NCI-H2107 treated with DMSO at 0.1 percent for 48 hours (cell line): ENCODE data around the gene RAB11FIP5.
"Not testable (repeated sequence)": the region's sequence is repeated elsewhere in the genome, so short reads cannot be mapped to it uniquely, and the experiment has no call there.

Experiments
- DNase-seq: peaks from one replicate; lab custom pipeline; 2025; ENCODE audit not compliant: unreplicated experiment; lab: John Stamatoyannopoulos, UW

Gene RAB11FIP5, protein sequence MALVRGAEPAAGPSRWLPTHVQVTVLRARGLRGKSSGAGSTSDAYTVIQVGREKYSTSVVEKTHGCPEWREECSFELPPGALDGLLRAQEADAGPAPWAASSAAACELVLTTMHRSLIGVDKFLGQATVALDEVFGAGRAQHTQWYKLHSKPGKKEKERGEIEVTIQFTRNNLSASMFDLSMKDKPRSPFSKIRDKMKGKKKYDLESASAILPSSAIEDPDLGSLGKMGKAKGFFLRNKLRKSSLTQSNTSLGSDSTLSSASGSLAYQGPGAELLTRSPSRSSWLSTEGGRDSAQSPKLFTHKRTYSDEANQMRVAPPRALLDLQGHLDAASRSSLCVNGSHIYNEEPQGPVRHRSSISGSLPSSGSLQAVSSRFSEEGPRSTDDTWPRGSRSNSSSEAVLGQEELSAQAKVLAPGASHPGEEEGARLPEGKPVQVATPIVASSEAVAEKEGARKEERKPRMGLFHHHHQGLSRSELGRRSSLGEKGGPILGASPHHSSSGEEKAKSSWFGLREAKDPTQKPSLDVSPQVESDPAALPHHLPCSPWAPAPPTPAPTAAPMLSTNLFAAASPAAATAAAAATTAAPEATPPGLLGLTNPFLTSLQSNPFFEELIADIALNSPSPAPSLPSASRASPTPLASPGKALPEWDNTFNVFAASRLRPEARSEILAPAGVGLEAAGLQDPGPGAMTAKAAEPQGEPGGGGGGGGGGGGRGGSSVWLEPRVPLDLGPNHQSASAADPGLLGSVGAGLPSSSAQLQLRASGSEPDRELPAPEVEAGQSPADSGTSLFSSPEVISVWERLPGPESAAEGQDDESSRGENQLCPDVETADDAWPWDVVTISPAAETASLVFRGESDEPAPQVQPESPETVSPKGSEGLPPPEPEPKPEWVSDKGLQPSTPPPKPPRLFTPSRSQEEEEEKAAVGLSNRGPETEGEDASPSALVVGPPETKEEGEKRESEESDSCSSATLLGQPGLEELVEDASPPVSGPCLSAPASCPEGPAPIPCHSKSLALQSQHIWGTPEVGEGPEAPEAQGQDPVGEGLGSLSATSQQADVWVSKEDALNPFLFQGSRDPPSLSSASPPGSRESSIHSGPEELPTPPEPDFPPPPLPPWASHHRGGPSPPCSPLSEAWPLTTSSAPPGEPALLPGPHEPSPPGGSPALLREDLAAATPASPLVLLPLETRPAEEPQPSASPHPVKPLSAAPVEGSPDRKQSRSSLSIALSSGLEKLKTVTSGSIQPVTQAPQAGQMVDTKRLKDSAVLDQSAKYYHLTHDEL (N-terminal part only)

GRCh38 chr2:73112913-73113854 is at the start of gene RAB11FIP5:
RAB11FIP5 (minus strand) TSS chr2:73112948; CDS start chr2:73112777, 171 bp downstream.
- DNase-seq, result peak; percentile 19

DNA sequence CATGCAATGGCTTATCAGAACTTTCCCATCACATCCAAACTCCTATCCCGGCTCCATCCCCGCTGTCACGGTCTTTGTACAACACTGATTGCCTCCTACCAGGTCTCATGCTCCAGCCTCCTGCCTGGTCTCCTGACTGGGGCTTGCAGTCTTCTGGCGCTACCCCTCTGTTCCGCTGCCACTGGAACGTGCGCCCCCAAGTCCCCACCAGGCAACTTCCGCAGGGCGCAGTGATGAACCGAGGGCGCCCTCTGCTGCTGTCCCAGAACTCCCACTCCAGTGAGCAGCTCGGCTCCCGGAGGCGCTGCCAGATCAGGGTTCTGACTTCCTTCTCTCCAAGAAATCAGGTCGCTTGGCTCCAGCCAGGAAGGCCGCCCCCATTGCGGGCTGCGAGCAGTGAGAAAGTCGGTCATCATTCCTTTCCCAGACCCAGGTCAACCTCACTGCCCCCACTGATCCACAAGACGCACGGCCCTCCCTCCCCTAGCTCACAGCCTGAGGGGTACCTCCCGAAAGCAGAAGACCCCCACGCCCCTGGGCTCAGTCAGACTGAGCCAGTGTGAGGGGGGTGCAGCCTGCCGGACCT is 43.9 kb upstream of the RAB11FIP5 start:
- no peak for DNase-seq

- DNase-seq, result no peak
These were observed 30.2 kb upstream of the RAB11FIP5 start for GRCh38 chr2:73142937-73143336.

DNA sequence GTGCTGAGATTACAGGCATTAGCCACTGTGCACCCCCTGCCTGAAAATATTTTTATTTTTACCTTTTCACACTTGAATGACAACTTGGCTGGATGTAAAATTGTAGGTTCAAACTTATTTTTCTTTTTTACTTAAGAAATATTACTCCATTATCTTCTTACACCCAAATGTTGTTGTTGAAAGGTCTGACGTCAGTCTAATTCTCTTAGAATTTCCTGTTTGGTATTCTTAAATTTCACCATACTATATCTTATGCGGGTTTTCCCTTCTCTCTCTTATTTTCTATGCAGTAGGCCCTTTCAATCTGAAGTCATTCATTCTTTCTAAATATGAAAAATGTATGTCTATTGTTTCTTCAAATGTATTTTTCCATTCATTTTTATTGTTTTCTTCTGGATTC is 29.1 kb upstream of the RAB11FIP5 start:
- DNase-seq, result no peak

GRCh38 chr2:73135236-73135635 is 22.5 kb upstream of the RAB11FIP5 start:
- no peak for DNase-seq

DNA sequence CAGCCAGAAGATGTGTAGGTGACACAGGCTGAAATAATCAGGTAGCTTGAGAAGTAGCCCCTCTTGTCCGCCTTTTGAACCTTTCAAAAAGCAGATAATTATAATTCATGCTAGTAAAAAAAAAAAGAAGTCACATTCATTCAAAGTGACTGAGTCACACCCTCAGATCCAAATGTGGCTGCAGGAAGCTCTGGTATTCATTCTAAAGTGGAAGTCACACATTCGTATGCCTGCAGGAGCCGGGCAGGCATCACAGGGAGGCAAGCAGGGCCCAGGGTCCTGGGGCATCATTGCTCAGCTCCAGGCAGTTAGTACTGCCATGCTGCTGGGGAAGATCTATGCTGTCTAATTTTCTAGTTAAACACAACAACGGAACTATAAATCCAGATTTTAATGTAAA is 21.7 kb upstream of the RAB11FIP5 start:
- DNase-seq, result no peak

- no peak for DNase-seq
These were observed 20.9 kb upstream of the RAB11FIP5 start for GRCh38 chr2:73133566-73134197.

DNA sequence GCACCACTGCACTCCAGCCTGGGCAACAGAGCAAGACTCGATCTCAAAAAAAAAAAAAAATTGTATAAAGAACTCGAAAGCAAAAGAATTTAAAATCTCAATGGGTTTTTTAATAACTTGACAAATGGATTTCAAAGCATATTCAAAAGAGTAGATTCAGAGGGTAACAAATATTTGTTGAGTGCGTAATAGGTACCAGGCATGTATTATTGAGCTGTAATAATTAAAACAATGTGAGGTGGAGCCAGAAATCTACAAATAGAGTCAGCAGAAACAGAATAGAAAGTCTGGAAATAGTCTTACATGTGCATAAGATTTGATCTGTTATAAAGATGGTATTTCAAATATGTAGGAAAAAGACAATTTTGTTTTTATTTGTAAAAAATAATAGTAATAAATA is 19.1 kb upstream of the RAB11FIP5 start:
- DNase-seq, result no peak

DNA sequence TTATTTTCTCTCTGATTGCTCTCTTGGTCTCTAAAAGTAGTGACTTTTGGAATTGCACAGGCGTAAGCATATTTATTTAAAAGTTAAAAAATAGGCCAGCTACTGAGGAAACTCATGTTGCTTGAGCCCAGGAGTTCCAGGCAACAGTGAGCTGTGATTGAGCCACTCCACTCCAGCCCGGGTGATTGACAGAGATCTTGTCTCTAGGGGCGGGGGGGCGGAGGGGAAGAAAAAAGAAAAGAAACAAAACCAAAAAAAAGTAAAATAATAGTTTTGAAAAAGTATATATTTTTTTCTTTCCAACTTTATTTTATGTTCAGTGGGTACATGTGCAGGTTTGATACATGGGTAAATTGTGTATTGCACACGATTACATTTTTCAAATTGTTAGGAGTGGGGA is 18.0 kb upstream of the RAB11FIP5 start:
- DNase-seq, result no peak

- no peak for DNase-seq
These were observed 16.2 kb upstream of the RAB11FIP5 start for GRCh38 chr2:73128841-73129535.

DNA sequence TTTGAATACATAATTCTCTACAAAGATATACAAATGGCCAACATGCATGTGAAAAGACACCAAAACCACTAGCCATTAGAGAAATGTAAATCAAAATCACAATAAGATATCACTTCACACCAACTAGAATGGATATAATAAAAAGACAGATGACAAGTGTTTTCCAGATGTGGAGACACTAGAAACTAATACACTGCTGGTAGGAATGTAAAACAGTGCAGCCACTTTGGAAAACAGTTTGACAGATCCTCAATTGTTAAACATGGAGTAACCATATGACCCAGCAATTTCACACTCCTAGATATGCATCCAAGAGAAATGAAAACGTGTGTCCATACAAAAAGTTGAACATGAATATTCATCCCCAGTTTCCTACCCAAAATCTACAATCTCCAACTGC is 9.8 kb upstream of the RAB11FIP5 start:
- no peak for DNase-seq

DNA sequence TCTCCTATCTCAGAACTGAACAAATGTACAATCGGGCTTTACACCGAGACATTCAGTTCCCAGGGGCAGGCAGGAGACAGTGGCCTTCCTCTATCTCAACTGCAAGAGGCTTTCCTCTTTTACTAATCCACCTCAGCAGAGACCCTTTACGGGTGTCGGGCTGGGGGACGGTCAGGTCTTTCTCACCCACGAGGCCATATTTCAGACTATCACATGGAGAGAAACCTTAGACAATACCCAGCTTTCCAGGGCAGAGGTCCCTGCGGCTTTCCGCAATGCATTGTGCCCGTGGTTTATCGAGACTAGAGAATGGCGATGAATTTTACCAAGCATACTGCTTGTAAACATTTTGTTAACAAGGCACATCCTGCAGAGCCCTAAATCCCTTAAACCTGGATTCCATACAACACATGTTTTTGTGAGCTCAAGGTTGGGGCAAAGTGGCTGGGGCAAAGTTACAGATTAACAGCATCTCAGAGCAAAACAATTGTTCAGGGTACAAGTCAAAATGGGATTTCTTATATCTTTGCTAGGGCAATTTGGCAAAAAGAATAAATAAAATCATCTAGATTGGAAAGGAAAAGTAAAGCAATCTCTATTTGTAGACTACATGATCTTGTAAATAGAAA is 7.0 kb upstream of the RAB11FIP5 start:
- not testable (repeated sequence) for DNase-seq

DNA sequence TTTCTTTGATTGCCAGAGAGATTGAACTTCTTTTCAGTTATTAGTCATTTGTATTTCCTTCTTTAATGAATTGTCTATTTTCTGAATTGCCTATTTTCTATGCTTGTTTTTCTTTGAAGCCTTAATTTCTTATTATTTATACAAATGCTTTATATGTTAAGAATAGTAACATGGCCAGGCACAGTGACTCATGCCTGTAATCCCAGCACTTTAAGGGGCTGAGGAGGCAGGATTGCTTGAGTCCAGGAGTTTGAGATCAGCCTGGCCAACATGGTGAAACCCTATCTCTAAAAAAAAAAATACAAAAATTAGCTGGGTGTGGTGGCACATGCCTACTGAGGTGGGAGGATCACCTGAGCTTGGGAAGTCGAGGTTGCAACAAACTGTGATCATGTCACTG is 4.7 kb upstream of the RAB11FIP5 start:
- DNase-seq, result no peak

DNA sequence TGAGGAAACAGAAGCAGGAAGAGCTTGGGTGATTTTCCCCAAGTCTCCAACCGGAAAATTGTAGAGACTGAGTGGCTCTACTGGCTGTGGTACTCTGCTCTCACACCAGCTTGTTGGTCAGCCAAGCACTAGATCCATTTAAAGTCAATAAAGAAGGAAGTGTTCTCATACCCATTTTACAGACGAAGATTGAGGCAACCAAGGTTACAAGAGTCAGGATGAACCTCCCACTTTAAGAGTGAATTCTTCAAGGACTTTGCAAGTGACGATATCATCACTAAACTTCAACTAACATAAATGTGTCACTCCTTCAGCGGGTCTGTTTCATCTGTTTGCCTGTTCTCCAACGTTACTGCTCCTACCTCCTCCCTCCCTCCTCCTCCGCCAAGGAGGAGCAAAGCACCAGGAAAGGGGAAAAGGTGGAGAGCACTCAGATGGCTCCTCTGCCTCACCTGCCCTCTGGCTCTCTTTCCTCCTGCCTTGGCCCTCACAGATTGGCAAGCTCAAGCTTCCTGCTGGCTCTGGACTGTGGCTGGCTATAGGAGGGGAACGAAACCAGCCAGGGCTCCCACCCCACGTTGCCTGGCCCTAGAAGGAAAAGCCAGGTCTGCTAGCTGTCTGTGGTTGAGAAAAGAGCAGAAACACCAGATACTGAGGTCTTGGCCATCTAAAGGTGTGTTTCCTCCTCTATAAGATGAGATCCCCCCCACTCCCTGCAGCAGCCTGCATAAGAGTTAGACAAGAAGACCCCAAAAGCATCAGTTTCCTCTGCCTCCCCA is 3.6 kb upstream of the RAB11FIP5 start:
- no peak for DNase-seq

DNA sequence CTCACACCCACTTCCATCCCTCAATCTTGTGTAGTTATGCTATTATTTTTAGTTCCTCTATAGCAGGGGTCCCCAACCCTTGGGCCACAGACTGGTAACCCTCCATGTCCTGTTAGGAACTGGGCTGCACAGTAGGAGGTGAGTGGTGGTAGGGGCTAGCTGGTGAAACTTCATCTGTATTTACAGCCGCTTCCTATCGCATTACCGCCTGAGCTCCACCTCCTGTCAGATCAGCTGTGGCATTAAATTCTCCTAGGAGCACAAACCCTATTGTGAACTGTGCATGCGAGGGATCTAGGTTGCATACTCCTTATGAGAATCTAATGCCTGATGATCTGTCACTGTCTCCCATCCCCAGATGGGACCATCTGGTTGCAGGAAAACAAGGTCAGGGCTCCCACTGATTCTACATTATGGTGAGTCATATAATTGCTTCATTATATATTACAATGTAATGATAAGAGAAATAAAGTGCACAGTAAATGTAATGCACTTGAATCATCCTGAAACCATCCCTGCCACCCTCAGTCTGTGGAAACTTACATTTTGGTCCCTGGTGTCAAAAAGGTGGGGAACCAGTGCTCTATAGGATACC is 1.6 kb upstream of the RAB11FIP5 start:
- no peak for DNase-seq

- no peak for DNase-seq
These were observed 479 bp downstream of the RAB11FIP5 start for GRCh38 chr2:73112026-73112912.
